ENCODE data around the gene COPG2. TPM values are rescaled to one million over a fixed set of nuclear protein-coding genes. Genes with fewer than 3 reads are reported as not detected.
"Not testable (repeated sequence)": the region's sequence is repeated elsewhere in the genome, so short reads cannot be mapped to it uniquely, and the experiment has no call there.

The COPG2 gene
- total RNA-seq, 1 donor from 2014 or later, result 15.3 TPM

DNA sequence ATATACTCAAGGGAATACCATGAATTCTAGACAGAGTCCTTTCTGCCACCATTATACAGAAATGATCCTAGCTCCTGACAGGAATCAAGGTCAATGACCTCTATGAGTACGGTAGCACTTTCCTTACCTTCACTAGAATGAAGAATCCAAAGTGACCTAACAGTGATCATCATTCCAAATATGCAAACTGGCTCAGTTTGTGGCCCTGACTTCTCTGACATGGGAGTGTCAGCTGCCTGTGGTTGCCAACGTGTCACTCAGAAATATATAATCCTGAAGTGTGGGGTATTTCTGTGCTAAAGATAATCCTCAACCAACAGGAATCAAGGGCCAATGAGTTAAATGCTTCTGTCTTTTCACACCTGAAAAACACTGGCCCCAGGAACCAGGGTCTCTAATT, 45.7 kb downstream of the COPG2 start:
- H3K36me3 Mint-ChIP-seq (ENCODE audit: low read depth), result peaks cover 5% of the 10 kb centered on the region
- H3K27me3 Mint-ChIP-seq, result no peaks in the 10 kb centered on the region
- ATAC-seq (ENCODE audit: low read depth) (no peak), DNase-seq (no peak)
- CTCF ChIA-PET, result no interaction called here
- POLR2A ChIA-PET, result no interaction called here
- H3K4me3 Mint-ChIP-seq, result no peak overlapping the region
- peaks cover 3% of the 10 kb centered on the region for H3K4me1 Mint-ChIP-seq
- peaks cover 17% of the 10 kb centered on the region for H3K9me3 Mint-ChIP-seq
- intact Hi-C loops (cut with micrococcal nuclease), result no loop called here
- TF ChIP-seq, protein P1, sequence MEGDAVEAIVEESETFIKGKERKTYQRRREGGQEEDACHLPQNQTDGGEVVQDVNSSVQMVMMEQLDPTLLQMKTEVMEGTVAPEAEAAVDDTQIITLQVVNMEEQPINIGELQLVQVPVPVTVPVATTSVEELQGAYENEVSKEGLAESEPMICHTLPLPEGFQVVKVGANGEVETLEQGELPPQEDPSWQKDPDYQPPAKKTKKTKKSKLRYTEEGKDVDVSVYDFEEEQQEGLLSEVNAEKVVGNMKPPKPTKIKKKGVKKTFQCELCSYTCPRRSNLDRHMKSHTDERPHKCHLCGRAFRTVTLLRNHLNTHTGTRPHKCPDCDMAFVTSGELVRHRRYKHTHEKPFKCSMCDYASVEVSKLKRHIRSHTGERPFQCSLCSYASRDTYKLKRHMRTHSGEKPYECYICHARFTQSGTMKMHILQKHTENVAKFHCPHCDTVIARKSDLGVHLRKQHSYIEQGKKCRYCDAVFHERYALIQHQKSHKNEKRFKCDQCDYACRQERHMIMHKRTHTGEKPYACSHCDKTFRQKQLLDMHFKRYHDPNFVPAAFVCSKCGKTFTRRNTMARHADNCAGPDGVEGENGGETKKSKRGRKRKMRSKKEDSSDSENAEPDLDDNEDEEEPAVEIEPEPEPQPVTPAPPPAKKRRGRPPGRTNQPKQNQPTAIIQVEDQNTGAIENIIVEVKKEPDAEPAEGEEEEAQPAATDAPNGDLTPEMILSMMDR (IDR thresholded peaks at IDR 0.05), result no peak
- no peak overlapping the region for H3K27ac Mint-ChIP-seq

DNA sequence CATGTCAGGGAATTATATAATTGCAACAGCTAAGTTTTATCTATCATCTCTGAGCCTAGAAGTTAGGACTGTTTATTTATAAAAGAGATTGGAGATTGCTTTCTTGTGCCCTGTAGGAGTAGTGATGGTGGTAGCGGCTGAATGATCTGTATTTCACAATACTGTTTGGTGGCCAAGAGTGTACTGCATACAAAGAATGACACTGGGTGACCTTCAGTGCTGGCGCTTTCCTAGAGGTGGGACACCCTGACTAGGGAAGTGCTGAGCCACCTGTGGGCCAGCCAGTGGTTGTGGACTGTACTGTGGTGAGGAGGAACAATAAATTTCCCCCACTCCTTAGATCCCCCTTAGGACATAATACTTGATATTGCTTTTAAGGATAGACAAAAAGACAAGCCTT, 53.0 kb downstream of the COPG2 start:
- intact Hi-C loops (cut with micrococcal nuclease), result no loop called here
- ATAC-seq (ENCODE audit: low read depth) (no peak), DNase-seq (no peak)
- Mint-ChIP-seq H3K27me3 (no peaks in the 10 kb centered on the region), H3K36me3 (ENCODE audit: low read depth) (peaks cover 55% of the 10 kb centered on the region), H3K4me3 (no peak overlapping the region), H3K4me1 (no peaks in the 10 kb centered on the region), H3K9me3 (peaks cover 4% of the 10 kb centered on the region), H3K27ac (no peak overlapping the region)
- TF ChIP-seq, protein P1 (IDR thresholded peaks at IDR 0.05), result no peak
- ChIA-PET POLR2A (no interaction called here), CTCF (no interaction called here)

DNA sequence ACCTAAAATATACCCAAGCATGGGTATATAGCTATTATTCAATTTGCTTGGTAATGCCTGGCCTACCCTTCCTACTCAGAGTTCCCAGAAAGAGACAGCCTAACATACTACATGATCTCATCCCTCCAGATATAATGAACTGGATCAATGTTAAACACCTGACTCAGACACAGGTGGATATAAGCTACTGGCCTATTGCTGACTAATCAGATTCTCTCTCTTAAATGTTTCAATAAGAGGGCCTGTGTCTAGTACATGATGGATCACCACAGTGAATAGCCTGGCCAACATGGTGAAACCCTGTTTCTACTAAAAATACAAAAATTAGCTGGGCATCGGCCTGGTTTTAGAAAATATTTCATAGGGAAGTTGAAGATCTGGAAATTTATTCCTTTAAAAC, 54.1 kb downstream of the COPG2 start:
- H3K4me3 Mint-ChIP-seq, result no peak overlapping the region
- no peaks in the 10 kb centered on the region for H3K27me3 Mint-ChIP-seq
- ATAC-seq (ENCODE audit: low read depth), result no peak
- ChIA-PET POLR2A (no interaction called here), CTCF (no interaction called here)
- peaks cover 4% of the 10 kb centered on the region for H3K9me3 Mint-ChIP-seq
- H3K36me3 Mint-ChIP-seq (ENCODE audit: low read depth), result peaks cover 63% of the 10 kb centered on the region
- H3K4me1 Mint-ChIP-seq, result no peaks in the 10 kb centered on the region
- DNase-seq, result no peak
- no peak overlapping the region for H3K27ac Mint-ChIP-seq
- intact Hi-C loops (cut with micrococcal nuclease), result no loop called here
- TF ChIP-seq, protein P1 (IDR thresholded peaks at IDR 0.05), result no peak

DNA sequence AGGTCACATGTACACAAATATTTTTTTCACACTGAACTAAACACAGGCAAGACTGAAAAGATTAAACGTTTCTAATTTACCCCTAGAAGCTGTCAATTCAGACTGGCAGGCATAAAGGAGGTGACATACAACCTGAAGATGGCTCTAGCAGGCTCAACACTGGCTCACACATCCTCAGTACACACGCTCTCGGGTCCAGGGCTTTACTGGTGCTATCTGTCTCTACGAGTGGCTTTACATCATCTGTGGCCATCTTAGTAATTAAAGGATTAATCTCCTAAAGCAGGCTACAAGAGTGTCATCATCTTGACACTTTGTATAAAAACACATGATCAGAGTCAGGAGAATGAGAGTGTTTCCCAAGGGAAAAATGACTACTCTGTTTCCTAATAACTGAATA, 57.3 kb downstream of the COPG2 start:
- Mint-ChIP-seq H3K4me1 (no peaks in the 10 kb centered on the region), H3K27me3 (no peaks in the 10 kb centered on the region), H3K4me3 (no peak overlapping the region), H3K27ac (no peak overlapping the region), H3K36me3 (ENCODE audit: low read depth) (peaks cover 84% of the 10 kb centered on the region), H3K9me3 (peaks cover 7% of the 10 kb centered on the region)
- ATAC-seq (ENCODE audit: low read depth) (no peak), DNase-seq (no peak)
- TF ChIP-seq, protein P1 (IDR thresholded peaks at IDR 0.05), result no peak
- ChIA-PET CTCF (no interaction called here), POLR2A (no interaction called here)
- intact Hi-C loops (cut with micrococcal nuclease), result no loop called here

DNA sequence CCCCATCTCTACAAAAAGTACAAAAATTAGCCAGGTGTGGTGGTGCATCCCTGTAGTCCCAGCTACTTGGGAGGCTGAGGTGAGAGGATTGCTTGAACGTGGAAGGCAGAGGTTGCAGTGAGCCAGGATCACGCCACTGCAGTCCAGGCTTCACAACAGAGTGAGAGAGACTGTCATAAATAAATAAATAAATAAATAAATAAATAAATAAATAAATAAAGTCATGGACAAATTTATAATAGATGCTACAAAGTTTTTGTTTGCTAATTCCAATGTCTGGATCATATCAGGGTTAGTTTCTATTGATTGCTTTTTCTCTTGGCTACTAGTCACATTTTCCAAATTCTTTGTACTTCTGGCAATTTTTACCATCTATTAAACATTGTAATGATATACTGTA, 61.5 kb downstream of the COPG2 start:
- H3K27me3 Mint-ChIP-seq; H3K4me3 Mint-ChIP-seq; ATAC-seq (ENCODE audit: low read depth); H3K9me3 Mint-ChIP-seq; POLR2A ChIA-PET; DNase-seq; H3K4me1 Mint-ChIP-seq; intact Hi-C loops (cut with micrococcal nuclease); H3K27ac Mint-ChIP-seq: not testable (repeated sequence)
- CTCF ChIA-PET, result interaction anchor here (1.1 kb wide), 1 partner anchor 11 kb away, joined by 3 read pairs; no protein-coding TSS in a partner anchor
- peaks cover 58% of the 10 kb centered on the region for H3K36me3 Mint-ChIP-seq (ENCODE audit: low read depth)

DNA sequence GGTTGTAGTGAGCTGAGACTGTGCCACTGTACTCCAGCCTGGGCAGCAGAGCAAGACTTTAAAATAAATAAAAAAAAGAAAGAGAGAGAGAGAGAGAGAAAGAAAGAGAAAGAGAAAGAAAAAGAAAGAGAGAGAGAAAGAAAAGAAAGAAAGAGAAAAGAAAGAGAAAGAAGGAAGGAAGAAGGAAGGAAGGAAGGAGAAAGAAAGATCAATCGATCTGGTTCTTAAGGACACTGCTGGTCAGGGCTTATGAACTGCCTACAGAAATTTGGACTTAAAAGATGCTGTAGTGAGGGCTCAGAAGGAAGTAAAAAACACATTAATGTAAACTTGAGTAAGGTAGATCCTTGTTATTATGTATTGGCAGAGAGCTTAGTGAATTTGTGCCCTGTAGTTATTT, 62.4 kb downstream of the COPG2 start:
- H3K36me3 Mint-ChIP-seq (ENCODE audit: low read depth), result peaks cover 55% of the 10 kb centered on the region
- DNase-seq (no peak), ATAC-seq (ENCODE audit: low read depth) (no peak)
- TF ChIP-seq, protein P1 (IDR thresholded peaks at IDR 0.05), result no peak
- POLR2A ChIA-PET, result no interaction called here
- H3K27ac Mint-ChIP-seq, result no peak overlapping the region
- peaks cover 7% of the 10 kb centered on the region for H3K9me3 Mint-ChIP-seq
- no peak overlapping the region for H3K4me3 Mint-ChIP-seq
- CTCF ChIA-PET, result interaction anchor here (1.1 kb wide), 1 partner anchor 12 kb away, joined by 3 read pairs; no protein-coding TSS in a partner anchor
- H3K27me3 Mint-ChIP-seq, result no peaks in the 10 kb centered on the region
- intact Hi-C loops (cut with micrococcal nuclease), result no loop called here
- no peaks in the 10 kb centered on the region for H3K4me1 Mint-ChIP-seq

All from activated B cell treated with CpG ODN at 0.5 μM for 24 hours (primary cell).